Psoas muscle (tissue), 8 donors: ENCODE measurements around the gene TMEM201. TPM values are rescaled to one million over a fixed set of nuclear protein-coding genes. Genes with fewer than 3 reads are reported as not detected.

Experiments
- ATAC-seq, 4 donors: fragments of 200-7000 bp; cut with Tn5 transposase; one replicate each; pipeline ENCODE4 v1.9.1; 2020; ENCODE audit warnings: moderate library complexity in 3 of 4, mild to moderate bottlenecking in 2 of 4
- DNase-seq, 2 donors: peaks; one replicate each; pipeline ENCODE4 v3.0.0-alpha.2; 2020
- H3K27ac ChIP-seq: fragments of 200-600 bp; one replicate; pipeline ENCODE4 v1.8.0; 2022
- H3K27me3 ChIP-seq, 3 donors: fragments of 200-600 bp in 1 of 3; one replicate each; pipeline versions ENCODE4 v1.6.1 to v1.8.0; 2013 to 2022; ENCODE audit warnings: low read length in 2 of 3, mild to moderate bottlenecking in 2 of 3, moderate library complexity in 1 of 3; ENCODE audit not compliant: insufficient read depth in 3 of 3
- H3K36me3 ChIP-seq, 2 donors: fragments of 200-600 bp in 1 of 2; one replicate each; pipeline versions ENCODE4 v1.6.1 to v1.8.0; 2013 to 2022; ENCODE audit warnings: low read depth in 1 of 2, mild to moderate bottlenecking in 1 of 2, moderate library complexity in 1 of 2; ENCODE audit not compliant: insufficient read depth in 1 of 2
- H3K4me1 ChIP-seq: fragments of 200-600 bp; one replicate; pipeline ENCODE4 v1.8.0; 2022
- H3K4me3 ChIP-seq: fragments of 200-600 bp; one replicate; pipeline ENCODE4 v1.8.0; 2022; ENCODE audit warnings: mild to moderate bottlenecking
- H3K9me3 ChIP-seq: fragments of 200-600 bp; one replicate; pipeline ENCODE4 v1.8.0; 2022
- CTCF ChIP-seq: fragments of 200-600 bp; IDR thresholded peaks from one replicate; pipeline ENCODE4 v1.8.0; 2022; ENCODE audit warnings: antibody characterized with exemption
- WGBS, 3 donors: extraction: QIAGEN DNeasy Blood & Tissue Kit; methylation state at CpG; one replicate each; pipeline versions ENCODE4 v1.1.6 to v1.1.7; 2013; 5-methylcytosine and 5-hydroxymethylcytosine counted together
- intact Hi-C, 2 donors: fragments of 100-400 bp; cut with DNase I; formaldehyde crosslinking; loops; one replicate each; pipeline versions ENCODE4 v1.11.0 to v1.14.2; 2022
- polyA plus RNA-seq, 3 donors: library from polyadenylated mRNA; stranded (reverse); fragments of 200-250 nt; gene quantifications; one replicate each; pipeline ENCODE4 v1.2.3, GENCODE V29; 2013
- total RNA-seq, 4 donors: library from RNA; stranded (reverse); fragmentation: NEBNext Ultra II Directional in 2 of 4; extraction: Animal tissue kit (Norgen Biotek cat#: 25700) in 2 of 4; gene quantifications; one replicate each; pipeline versions ENCODE4 v1.2.1 to v1.2.4, GENCODE V29; 2021 to 2023
- donor health status: healthy with polysubstance abuse.
- donor health status: DM: no; HTN: no; CAD: no; lungs with moderate emphysema.
- donor health status: Bipolar disorder and iron deficiency.
- donor health status: healthy.
- donor health status: DM: yes; HTN: yes; CAD: no.
- donor health status: DM: no; HTN: no; CAD: no.
- donor health status: DM: no; HTN: no; CAD: no.
- donor health status: DM: yes; HTN: yes; CAD: no.

The TMEM201 gene
- total and polyA plus RNA-seq, 7 donors: 15.7 to 37.3 (median 23.2) TPM

DNA sequence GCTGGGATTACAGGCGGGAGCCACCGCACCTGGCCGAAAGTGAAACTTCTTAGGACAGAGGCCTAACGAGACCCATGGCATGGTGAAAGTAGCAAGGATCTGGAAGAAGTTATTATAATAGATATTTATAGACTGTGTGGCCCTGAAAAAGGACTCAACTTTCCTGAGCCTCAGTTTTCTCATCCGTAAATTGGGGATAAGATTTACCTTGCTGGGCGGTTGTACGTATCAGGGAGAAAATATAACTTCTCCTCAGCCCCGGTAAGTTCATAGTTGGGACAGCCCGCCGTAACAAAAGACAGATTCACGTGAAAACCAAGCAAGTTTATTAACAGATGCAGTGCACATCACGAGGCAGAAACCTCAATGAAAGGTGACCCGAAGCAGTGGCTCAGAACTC lies 57.3 kb downstream of the TMEM201 start:
- Histone ChIP-seq H3K4me3 (no peak overlapping the region), H3K27ac (no peak overlapping the region), H3K4me1 (no peaks in the 10 kb centered on the region), H3K9me3 (no peaks in the 10 kb centered on the region), H3K36me3 (no peaks in the 10 kb centered on the region), H3K27me3 (peaks cover 0 to 19% (median 2%) of the 10 kb centered on the region in 3 donors)
- no peak for ATAC-seq
- WGBS, 3 donors: 93 to 94% (median 93%) methylated on average over 13 of the region's 13 CpGs
- no peak for DNase-seq
- intact Hi-C loops: no loop called here
- no peak for TF ChIP-seq CTCF

- TF ChIP-seq CTCF: no peak
- Histone ChIP-seq H3K36me3 (no peaks in the 10 kb centered on the region), H3K27ac (no peak overlapping the region), H3K27me3 (peaks cover 0 to 32% (median 15%) of the 10 kb centered on the region in 3 donors), H3K9me3 (no peaks in the 10 kb centered on the region), H3K4me1 (peaks cover 5% of the 10 kb centered on the region), H3K4me3 (no peak overlapping the region)
- DNase-seq (no peak), ATAC-seq (no peak)
- intact Hi-C loops: no loop called here
- 59 to 66% (median 60%) methylated on average over 10 of the region's 10 CpGs for whole genome bisulfite sequencing, 3 donors
Observed at GRCh38 chr1:9648171-9648570, 59.5 kb downstream of the TMEM201 start.

GRCh38 chr1:9649769-9650168 lies 61.1 kb downstream of the TMEM201 start:
- H3K9me3 ChIP-seq: no peaks in the 10 kb centered on the region
- no peaks in the 10 kb centered on the region for H3K36me3 ChIP-seq
- no peak for DNase-seq
- peaks cover 0 to 40% (median 15%) of the 10 kb centered on the region in 3 donors for H3K27me3 ChIP-seq
- no peak overlapping the region for H3K4me3 ChIP-seq
- no peak for TF ChIP-seq CTCF
- 87 to 89% (median 89%) methylated on average over 3 of the region's 3 CpGs for WGBS, 3 donors
- no peak for ATAC-seq
- intact Hi-C loops: no loop called here
- H3K27ac ChIP-seq: no peak overlapping the region
- H3K4me1 ChIP-seq: peaks cover 5% of the 10 kb centered on the region

GRCh38 chr1:9651220-9651564 lies 62.5 kb downstream of the TMEM201 start:
- H3K27ac ChIP-seq: no peak overlapping the region
- 26 to 31% (median 28%) methylated on average over 10 of the region's 10 CpGs for WGBS, 3 donors

More at GRCh38 chr1:9651220-9651564, 62.5 kb downstream of the TMEM201 start:
- peak overlapping the region; percentile 67 for H3K4me3 ChIP-seq
- no peak for TF ChIP-seq CTCF
- no peak for DNase-seq
- no peaks in the 10 kb centered on the region for H3K36me3 ChIP-seq
- intact Hi-C loops: no loop called here
- no peak for ATAC-seq
- H3K9me3 ChIP-seq: no peaks in the 10 kb centered on the region
- peaks cover 5% of the 10 kb centered on the region for H3K4me1 ChIP-seq
- H3K27me3 ChIP-seq: peaks cover 0 to 40% (median 15%) of the 10 kb centered on the region in 3 donors
